GM18870 (cell line): ENCODE measurements around the gene CSTB.
A peak's percentile ranks its signal among the peaks of the same experiment; 100 is the strongest.

Source experiments
- ATAC-seq: cut with Tn5 transposase; IDR thresholded peaks from one replicate; pipeline ENCODE4 v1.9.1; 2021; ENCODE audit warnings: moderate library complexity; ENCODE audit not compliant: unreplicated experiment

CSTB gene

DNA sequence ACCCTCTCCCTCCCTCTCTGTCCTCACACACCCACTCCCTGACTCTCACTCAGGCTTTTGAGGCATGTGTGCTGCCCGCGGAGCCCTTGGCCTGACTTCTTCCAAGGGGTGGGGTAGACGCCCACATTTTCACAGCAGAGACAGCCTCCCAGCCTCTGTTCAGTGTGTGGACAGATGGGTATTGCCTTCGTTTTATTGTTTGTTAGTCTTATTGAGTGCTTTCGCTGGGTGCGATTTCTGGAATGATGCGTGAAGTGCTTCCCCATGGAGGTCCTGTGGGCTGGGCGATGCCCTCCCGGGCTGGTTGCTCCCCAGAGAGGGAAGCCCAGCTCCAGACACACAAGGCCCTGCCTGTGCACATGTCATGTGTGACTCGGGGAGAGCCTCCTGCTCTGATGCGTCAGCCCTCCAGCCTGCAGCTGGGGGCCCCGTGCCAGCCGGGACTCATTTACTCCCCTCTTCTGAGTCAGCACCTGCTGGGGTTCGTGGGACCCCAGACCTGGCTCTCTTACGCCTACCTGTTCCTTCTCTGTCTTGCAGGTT lies 42.5 kb downstream of the CSTB start:
- no peak for ATAC-seq

- ATAC-seq = no peak
Measured at GRCh38 chr21:43733060-43733459, 43.0 kb downstream of the CSTB start.

GRCh38 chr21:43731891-43732711 lies 44.0 kb downstream of the CSTB start:
- no peak for ATAC-seq

DNA sequence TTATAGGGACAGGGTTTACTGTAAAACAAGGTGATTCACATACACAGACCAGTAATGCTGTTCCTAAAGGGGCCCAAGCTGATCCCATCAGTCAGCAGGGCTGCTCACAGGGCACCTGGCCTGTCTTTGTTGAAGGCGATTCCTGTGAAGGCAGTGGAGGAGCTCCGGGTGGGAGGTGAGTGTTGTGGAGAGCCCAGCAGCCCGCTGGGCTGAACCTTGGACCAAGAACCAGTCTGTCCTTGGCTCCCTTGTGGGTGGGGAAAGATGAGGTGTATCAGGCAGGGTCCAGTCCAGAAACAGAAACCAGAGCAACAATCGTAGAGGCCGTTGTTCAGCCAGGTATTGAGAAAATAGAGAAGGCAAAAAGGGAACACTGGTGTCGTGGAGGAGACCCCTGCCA lies 44.6 kb downstream of the CSTB start:
- ATAC-seq = no peak

DNA sequence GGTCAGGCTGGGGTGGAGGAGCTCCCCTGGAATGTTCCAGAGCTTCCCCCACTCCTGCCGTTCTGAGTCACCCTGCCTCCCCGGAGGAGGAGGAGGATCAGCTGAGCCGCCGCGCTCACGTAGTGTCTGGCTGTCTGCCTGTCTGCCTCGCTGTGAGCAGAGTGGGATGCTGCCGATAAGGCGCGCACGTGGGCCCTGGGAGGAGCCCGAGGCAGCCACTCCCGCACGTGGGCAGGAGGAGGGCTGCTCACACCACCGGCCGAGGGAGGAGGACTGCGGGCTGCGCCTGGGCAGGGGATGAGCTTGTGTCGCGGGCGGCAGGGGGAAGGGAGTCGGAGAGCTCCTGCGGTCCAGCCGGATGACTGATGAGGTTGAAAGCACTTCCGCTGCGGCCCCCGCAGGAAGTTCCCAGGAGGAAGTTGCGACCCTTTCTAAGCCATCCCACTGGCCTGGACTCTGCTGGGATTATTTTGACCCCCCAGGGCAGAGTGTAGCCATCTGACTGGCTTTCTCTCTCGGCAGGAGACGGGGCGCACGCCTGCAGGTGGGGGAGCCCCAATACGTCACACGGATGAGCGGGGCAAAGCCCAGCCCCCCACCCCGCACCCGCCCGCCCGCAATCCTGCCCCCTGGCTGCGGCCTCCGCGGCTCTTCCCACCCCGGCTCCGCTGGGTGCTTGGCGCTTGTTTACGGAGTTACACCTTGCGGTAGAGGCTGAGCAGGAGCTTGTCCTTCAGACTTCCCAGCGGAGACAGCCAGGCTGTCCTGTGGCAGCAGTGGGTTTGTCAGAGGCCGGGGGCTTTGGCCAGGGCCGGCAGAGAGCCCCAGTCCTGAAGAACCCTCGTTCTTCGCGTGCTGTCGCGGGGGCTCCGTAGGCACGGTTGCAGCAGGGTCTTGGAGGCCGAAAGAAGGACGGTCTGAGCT lies 47.4 kb downstream of the CSTB start:
- ATAC-seq = peak; percentile 47

DNA sequence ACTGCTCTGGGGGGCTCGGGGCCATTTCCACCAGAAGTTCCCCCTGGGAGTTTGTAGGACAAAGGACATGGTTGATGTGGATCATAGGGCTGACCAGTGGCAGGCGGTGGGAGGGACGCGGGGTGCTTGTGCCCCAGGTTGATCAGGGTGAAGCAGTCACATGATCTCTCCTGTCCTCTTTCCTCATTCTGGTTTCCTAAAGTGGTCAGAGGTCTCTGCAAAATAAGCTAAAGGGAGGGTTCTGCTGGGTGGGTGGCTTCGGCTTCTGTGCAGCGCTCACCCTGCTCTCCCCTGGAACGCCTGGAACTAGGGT lies 48.0 kb downstream of the CSTB start:
- no peak for ATAC-seq

- no peak for ATAC-seq
Measured at GRCh38 chr21:43727519-43728153, 48.5 kb downstream of the CSTB start.

DNA sequence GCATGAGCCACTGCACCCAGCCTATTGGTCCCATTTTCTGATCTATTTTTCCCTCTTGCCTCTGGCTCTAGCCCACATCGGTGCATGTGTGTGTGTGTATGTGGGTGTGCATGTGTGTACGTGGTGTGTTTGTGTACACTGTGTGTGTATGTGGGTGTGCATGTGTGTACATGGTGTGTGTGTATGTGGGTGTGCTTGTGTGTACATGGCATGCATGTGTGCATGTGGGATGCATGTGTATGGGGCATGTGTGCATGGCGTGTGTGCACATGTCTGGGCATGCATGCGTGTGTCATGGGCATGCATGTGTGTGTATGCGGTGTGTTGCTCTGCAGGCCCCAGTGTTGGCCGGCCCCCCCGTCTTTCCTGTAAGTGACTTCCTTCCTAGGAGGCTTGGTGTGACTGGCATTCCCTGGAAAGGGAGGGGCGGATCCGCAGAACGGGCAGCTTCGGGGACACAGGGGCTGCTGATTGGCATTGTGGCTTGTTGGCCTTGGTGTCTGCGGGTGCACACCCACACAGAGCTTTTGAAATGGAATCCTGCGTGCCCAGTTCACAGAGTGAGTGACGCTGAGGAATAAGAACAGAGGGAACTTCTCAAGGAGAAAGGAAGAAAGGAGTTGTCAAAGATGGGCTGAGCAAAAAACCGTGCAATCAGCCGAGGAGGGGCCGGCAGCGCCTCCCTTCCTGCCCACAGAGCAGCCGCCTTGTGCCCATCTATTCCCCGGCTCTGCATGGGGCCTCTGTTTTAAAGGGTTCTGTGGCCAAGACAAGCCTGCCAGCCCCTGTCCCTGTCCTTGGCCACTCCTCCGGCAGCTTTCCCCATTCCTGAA lies 49.2 kb downstream of the CSTB start:
- ATAC-seq = no peak
